Measurements from ENCODE around the gene RTN4RL1. TPM values are rescaled to one million over a fixed set of nuclear protein-coding genes. Genes with fewer than 3 reads are reported as not detected.

Gene RTN4RL1
- total and polyA plus RNA-seq, 9 of the 15 experiments (the other 6 are each of a cell fraction or from before 2014, with no cell fraction given): 0.04 to 0.06 (median 0.04) TPM; not detected in 5

GRCh38 chr17:2029911-2030778 is 5.0 kb upstream of the RTN4RL1 start, which contains the start of gene DPH1 (continued):
- no peak for TF ChIP-seq MTA1 (IDR thresholded peaks at IDR 0.05; ENCODE audit: borderline replicate concordance)
- peak; percentile 54 for TF ChIP-seq ATF7 (IDR thresholded peaks at IDR 0.05)
- 0 out of 2 replicates have a peak, but pooled peaks have one; percentile 41 for TF ChIP-seq POLR2AphosphoS5 (IDR thresholded peaks at IDR 0.05; ENCODE audit: control insufficient read depth, insufficient read depth, low read depth, low read length)
- peak; percentile 93 for TF ChIP-seq TFAP4 (CRISPR knock-in tag; IDR thresholded peaks at IDR 0.05; ENCODE audit: borderline replicate concordance)
- peak; percentile 83 to 87 for TF ChIP-seq NRF1 (conservative IDR thresholded peaks at IDR 0.05 in 1 of 2, IDR thresholded peaks at IDR 0.05 in 1 of 2)
- no peak for TF ChIP-seq ZNF253 (CRISPR knock-in tag; conservative IDR thresholded peaks at IDR 0.05)
- TF ChIP-seq ARHGAP35 (IDR thresholded peaks at IDR 0.05; ENCODE audit: partially characterized antibody): no peak
- TF ChIP-seq TAF1 (IDR thresholded peaks at IDR 0.05; ENCODE audit: control insufficient read depth, extremely low read depth, insufficient read depth, low read length, severe bottlenecking): peak; percentile 71
- TF ChIP-seq FOXM1 (IDR thresholded peaks at IDR 0.05; ENCODE audit: low read depth): peak; percentile 75; the same call in 1 of the 2 replicates
- TF ChIP-seq FOXM1 (CRISPR knock-in tag; IDR thresholded peaks at IDR 0.05; ENCODE audit: low read depth): no peak
- TF ChIP-seq ZNF586 (CRISPR knock-in tag; conservative IDR thresholded peaks at IDR 0.05): no peak
- no peak for TF ChIP-seq FOXO4 (CRISPR knock-in tag; IDR thresholded peaks at IDR 0.05)
- TF ChIP-seq PURB (CRISPR knock-in tag; IDR thresholded peaks at IDR 0.05; ENCODE audit: low read depth): no peak
- TF ChIP-seq HCFC1 (IDR thresholded peaks at IDR 0.05; ENCODE audit: low read depth, low read length): peak; percentile 85
- peak; percentile 96 for TF ChIP-seq EGR1 (conservative IDR thresholded peaks at IDR 0.05)
- TF ChIP-seq MAX (CRISPR knock-in tag; IDR thresholded peaks at IDR 0.05): peak; percentile 98
- TF ChIP-seq RNF2 (IDR thresholded peaks at IDR 0.05): peak; percentile 45; the same call in 1 of the 2 replicates
